ENCODE measurements around the gene STK11. TPM values are rescaled to one million over a fixed set of nuclear protein-coding genes. Genes with fewer than 3 reads are reported as not detected.

The STK11 gene
- polyA plus RNA-seq, 1 of the 3 experiments (the other 2 are of a cell fraction) = 55.5 TPM

DNA sequence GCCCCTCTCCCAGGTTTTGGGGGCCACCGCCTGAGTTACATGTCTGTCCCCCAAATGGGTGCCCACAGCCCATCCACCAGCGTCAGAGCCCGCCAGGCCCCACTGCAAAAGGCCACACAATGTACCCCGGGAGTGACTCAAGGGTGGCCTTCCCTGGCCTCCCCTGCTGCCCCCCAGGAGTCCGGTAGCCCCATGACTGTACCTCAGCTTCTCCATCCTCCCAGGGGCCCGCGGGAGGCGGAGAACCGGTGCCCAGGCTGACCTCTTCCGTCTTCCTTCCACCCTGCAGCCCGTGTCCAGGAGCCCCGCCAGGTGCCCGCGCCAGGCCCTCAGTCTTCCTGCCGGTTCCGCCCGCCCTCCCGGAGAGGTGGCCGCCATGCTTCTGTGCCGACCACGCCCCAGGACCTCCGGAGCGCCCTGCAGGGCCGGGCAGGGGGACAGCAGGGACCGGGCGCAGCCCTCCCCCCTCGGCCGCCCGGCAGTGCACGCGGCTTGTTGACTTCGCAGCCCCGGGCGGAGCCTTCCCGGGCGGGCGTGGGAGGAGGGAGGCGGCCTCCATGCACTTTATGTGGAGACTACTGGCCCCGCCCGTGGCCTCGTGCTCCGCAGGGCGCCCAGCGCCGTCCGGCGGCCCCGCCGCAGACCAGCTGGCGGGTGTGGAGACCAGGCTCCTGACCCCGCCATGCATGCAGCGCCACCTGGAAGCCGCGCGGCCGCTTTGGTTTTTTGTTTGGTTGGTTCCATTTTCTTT, 21.9 kb downstream of the STK11 start:
- Histone ChIP-seq H3K79me2 (ENCODE audit: insufficient read depth) (no peaks in the 10 kb centered on the region), H3K9ac (no peak overlapping the region), H2AFZ (ENCODE audit: low read depth) (no peak overlapping the region), H3K4me2 (no peak overlapping the region), H3K4me1 (ENCODE audit: control insufficient read depth in 1 of 2, insufficient read depth in 2 of 2, low read depth in 1 of 2, low read length in 1 of 2) (peaks cover 0 to 5% of the 10 kb centered on the region in 2 experiments; a peak in 1 of 4 replicates), H3K4me3 (ENCODE audit: low read depth in 2 of 2, low read length in 1 of 2) (no peak overlapping the region), H3F3A (replicated peaks; ENCODE audit: insufficient read depth) (peaks cover 3% of the 10 kb centered on the region), H3K9me3 (no peaks in the 10 kb centered on the region), H3K27ac (ENCODE audit: low read depth in 2 of 2, low read length in 1 of 2) (no peak overlapping the region), H4K20me1 (ENCODE audit: insufficient read depth) (peaks cover 19% of the 10 kb centered on the region), H3K36me3 (replicated peaks in 1 of 2; ENCODE audit: control insufficient read depth in 1 of 2, insufficient read depth in 2 of 2, low read length in 1 of 2) (peaks cover 0 to 47% of the 10 kb centered on the region in 2 experiments), H3K9me2 (no peaks in the 10 kb centered on the region), H3K27me3 (ENCODE audit: insufficient read depth) (no peaks in the 10 kb centered on the region)
- ChIA-PET CTCF (interaction anchor here (1.3 to 2.3 kb wide), 2 partner anchors 13 to 39 kb away, joined by 4 to 5 read pairs; no protein-coding TSS in a partner anchor), POLR2A (no interaction called here)
- TF ChIP-seq NFIC (IDR thresholded peaks at IDR 0.05; ENCODE audit: borderline replicate concordance) (no peak), GABPA (IDR thresholded peaks at IDR 0.05; ENCODE audit: low read depth) (no peak), PBX3 (IDR thresholded peaks at IDR 0.05) (no peak), GATA2 (CRISPR knock-in tag; IDR thresholded peaks at IDR 0.05) (no peak), EZH2phosphoT487 (IDR thresholded peaks at IDR 0.05; ENCODE audit: borderline replicate concordance, low read depth) (no peak), EP300 (IDR thresholded peaks at IDR 0.05; ENCODE audit: borderline replicate concordance in 1 of 2, low read depth in 1 of 2, low read length in 1 of 2) (no peak), ELF1 (IDR thresholded peaks at IDR 0.05) (no peak), FOSL2 (IDR thresholded peaks at IDR 0.05; ENCODE audit: borderline replicate concordance, low read depth) (no peak), TEAD4 (IDR thresholded peaks at IDR 0.05; ENCODE audit: borderline replicate concordance, insufficient read depth) (no peak), SMC3 (IDR thresholded peaks at IDR 0.05; ENCODE audit: low read depth, low read length) (no peak), YY1 (IDR thresholded peaks at IDR 0.05; ENCODE audit: low read depth) (no peak), RXRA (IDR thresholded peaks at IDR 0.05; ENCODE audit: borderline replicate concordance, low read depth) (no peak)
- TF ChIP-seq, protein P1, sequence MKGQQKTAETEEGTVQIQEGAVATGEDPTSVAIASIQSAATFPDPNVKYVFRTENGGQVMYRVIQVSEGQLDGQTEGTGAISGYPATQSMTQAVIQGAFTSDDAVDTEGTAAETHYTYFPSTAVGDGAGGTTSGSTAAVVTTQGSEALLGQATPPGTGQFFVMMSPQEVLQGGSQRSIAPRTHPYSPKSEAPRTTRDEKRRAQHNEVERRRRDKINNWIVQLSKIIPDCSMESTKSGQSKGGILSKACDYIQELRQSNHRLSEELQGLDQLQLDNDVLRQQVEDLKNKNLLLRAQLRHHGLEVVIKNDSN (IDR thresholded peaks at IDR 0.05; ENCODE audit: borderline replicate concordance, low read depth) = no peak
- TF ChIP-seq, protein P2, sequence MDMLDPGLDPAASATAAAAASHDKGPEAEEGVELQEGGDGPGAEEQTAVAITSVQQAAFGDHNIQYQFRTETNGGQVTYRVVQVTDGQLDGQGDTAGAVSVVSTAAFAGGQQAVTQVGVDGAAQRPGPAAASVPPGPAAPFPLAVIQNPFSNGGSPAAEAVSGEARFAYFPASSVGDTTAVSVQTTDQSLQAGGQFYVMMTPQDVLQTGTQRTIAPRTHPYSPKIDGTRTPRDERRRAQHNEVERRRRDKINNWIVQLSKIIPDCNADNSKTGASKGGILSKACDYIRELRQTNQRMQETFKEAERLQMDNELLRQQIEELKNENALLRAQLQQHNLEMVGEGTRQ (IDR thresholded peaks at IDR 0.05; ENCODE audit: borderline replicate concordance, low read depth, low read length) = no peak
- TF ChIP-seq, protein P3, sequence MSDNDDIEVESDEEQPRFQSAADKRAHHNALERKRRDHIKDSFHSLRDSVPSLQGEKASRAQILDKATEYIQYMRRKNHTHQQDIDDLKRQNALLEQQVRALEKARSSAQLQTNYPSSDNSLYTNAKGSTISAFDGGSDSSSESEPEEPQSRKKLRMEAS (IDR thresholded peaks at IDR 0.05; ENCODE audit: low read depth) = no peak
- TF ChIP-seq, protein P4, sequence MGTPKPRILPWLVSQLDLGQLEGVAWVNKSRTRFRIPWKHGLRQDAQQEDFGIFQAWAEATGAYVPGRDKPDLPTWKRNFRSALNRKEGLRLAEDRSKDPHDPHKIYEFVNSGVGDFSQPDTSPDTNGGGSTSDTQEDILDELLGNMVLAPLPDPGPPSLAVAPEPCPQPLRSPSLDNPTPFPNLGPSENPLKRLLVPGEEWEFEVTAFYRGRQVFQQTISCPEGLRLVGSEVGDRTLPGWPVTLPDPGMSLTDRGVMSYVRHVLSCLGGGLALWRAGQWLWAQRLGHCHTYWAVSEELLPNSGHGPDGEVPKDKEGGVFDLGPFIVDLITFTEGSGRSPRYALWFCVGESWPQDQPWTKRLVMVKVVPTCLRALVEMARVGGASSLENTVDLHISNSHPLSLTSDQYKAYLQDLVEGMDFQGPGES (IDR thresholded peaks at IDR 0.05; ENCODE audit: low read depth, low read length) = no peak
- TF ChIP-seq, protein P5, sequence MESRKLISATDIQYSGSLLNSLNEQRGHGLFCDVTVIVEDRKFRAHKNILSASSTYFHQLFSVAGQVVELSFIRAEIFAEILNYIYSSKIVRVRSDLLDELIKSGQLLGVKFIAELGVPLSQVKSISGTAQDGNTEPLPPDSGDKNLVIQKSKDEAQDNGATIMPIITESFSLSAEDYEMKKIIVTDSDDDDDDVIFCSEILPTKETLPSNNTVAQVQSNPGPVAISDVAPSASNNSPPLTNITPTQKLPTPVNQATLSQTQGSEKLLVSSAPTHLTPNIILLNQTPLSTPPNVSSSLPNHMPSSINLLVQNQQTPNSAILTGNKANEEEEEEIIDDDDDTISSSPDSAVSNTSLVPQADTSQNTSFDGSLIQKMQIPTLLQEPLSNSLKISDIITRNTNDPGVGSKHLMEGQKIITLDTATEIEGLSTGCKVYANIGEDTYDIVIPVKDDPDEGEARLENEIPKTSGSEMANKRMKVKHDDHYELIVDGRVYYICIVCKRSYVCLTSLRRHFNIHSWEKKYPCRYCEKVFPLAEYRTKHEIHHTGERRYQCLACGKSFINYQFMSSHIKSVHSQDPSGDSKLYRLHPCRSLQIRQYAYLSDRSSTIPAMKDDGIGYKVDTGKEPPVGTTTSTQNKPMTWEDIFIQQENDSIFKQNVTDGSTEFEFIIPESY (IDR thresholded peaks at IDR 0.05; ENCODE audit: borderline replicate concordance, low read depth) = no peak
- 96% methylated on average over 50 of the region's 56 CpGs for WGBS (ENCODE audit: low lambda C conversion rate)
- no peak for DNase-seq

All from SK-N-SH (cell line).